ENCODE data around the gene GAB2.

GRCh38 chr11:78351979-78352841, 65.4 kb downstream of the GAB2 start:
- TF ChIP-seq, protein P1, sequence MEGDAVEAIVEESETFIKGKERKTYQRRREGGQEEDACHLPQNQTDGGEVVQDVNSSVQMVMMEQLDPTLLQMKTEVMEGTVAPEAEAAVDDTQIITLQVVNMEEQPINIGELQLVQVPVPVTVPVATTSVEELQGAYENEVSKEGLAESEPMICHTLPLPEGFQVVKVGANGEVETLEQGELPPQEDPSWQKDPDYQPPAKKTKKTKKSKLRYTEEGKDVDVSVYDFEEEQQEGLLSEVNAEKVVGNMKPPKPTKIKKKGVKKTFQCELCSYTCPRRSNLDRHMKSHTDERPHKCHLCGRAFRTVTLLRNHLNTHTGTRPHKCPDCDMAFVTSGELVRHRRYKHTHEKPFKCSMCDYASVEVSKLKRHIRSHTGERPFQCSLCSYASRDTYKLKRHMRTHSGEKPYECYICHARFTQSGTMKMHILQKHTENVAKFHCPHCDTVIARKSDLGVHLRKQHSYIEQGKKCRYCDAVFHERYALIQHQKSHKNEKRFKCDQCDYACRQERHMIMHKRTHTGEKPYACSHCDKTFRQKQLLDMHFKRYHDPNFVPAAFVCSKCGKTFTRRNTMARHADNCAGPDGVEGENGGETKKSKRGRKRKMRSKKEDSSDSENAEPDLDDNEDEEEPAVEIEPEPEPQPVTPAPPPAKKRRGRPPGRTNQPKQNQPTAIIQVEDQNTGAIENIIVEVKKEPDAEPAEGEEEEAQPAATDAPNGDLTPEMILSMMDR (IDR thresholded peaks at IDR 0.05), result no peak
- no peak for TF ChIP-seq POLR2AphosphoS5 (IDR thresholded peaks at IDR 0.05; ENCODE audit: low read depth, low read length)
- TF ChIP-seq SIN3A (IDR thresholded peaks at IDR 0.05; ENCODE audit: borderline replicate concordance, insufficient read depth, low read depth, low read length), result no peak
- TF ChIP-seq REST (IDR thresholded peaks at IDR 0.05; ENCODE audit: insufficient read depth in 1 of 2, low read depth in 2 of 2, low read length in 1 of 2), result no peak
- no peak for TF ChIP-seq TCF7L2 (IDR thresholded peaks at IDR 0.05; ENCODE audit: low read depth, low read length)
